GM18861 (cell line): ENCODE data around the gene TIMD4.

Source experiments
- ATAC-seq: cut with Tn5 transposase; IDR thresholded peaks from one replicate; pipeline ENCODE4 v1.9.1; 2021; ENCODE audit not compliant: unreplicated experiment

The TIMD4 gene

DNA sequence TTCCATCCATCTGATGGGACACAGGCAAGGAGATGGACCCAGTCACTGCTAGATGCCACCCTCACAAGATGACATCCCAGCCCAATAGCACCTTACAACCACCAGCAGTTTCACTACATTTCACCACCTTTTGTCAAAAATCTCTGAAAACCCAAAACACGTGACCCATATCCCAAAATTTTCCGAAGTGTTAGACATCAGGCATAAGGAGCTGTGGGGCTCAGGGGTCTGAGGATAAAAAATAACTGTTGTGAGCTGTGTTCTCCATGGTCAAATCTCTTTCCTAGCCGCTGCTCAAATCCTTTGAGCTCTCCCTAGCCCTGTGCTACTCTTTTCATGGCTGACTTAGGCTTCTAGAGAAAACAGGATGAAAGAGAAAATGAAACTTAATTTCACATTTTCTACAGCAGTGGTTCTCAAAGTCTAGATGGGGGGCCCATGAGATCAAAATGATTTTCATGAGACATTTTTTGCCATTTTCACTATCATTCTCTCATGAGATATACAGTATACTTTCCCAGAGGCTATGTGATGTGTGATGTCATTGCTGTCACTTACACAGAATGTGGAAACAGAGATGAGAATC, 40.7 kb downstream of the TIMD4 start:
- ATAC-seq = peak; percentile 30

DNA sequence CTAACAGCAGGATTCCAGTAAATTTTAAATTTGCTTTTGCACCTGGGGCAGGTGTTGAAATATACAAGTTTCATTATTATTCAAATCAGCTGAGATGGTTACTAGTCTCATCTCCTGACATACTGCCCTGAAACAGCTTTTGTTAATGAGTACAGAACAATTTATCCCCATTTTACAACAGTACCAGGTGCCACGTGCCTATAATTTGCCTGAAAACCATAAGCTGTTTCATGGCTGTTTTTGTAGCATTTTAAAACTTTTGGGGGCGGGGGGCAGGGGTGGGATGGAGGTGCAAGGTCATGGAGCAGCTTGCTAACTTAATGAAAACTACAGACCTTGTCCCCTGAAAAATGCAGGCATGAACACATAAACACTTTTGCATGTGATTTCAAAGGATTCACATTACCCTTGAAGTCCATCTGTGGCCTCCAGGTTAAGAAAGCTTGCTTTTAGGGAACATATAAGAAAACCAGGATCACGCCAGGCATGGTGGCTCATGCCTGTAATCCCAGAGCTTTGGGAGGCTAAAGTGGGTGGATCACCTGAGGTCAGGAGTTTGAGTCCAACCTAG, 42.1 kb downstream of the TIMD4 start:
- peak; percentile 59 for ATAC-seq

DNA sequence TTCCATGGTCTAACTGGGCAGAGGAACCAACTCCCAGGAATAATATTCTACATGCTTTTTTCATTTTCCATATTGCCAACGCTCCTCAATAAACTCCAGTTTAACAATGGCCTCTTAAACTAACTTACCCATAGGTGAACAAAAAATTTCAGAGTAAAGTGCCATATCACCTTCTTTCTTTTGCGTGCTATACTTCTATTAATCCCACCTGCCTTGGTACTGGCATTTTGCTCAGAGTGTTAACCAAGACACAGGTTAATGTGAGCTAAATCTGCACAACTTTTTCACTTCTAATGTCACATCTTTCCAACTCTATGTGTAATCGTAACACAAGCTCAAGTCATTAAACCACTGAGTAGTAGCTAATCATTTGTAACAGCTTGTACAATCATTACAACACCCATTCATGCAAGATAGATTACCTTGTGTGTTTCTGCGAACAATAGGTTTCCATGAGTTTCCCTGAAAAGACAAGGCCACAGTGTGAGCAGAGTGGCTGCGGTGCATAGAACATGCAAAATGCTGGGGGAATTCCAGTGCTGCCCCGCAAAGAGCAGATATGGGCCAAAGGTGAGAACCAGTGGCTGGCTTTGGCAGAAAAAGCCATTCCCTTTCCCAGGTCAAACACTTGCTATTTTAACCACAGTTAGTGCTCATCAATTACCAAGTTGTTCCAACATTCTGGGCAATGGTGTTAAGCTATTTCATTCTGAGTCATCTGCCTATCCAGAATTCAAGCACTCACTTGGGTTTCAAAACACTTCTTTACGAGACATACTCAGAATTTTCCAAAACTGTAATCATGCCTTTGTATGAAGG, 42.8 kb downstream of the TIMD4 start:
- ATAC-seq = peak; percentile 53

DNA sequence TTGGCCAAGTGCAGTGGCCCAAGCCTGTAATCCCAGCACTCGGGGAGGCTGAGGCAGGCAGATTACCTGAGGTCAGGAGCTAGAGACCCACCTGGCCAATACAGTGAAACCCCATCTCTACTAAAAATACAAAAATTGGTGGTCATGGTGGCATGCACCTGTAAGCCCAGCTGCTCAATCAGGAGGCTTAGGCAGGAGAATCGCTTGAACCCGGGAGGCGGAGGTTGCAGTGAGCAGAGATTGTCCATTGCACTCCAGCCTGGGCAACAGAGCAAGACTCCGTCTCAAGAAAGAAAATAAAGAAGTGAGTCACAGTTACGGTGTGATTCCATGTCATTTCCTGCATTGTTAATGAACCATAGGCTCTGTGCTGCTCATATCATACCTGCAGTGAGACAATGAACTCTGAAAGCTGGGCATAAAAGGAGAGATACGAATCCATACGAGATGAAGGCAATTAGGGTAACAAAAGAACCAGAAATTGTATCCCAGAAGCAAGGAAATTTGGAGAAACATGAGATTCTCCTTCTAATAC, 44.6 kb downstream of the TIMD4 start:
- no peak for ATAC-seq

DNA sequence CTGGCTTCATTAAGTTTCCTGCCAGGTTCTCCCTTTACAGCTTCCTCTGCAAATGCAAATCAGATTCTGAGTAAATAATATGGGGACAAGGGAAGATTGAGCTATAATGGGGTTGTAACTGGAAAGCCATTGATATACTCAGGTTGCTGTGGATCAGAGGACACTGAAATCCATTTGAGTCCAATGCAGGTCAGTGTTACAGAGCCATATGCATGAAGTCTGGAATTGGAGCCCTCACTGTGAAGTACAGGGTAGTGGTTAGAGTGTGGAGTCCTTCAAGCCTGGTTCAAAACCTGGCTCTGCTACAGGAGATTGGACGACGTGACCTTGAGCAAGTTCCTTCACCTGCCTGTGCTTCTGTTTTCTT, 48.7 kb downstream of the TIMD4 start:
- peak; percentile 4 for ATAC-seq

DNA sequence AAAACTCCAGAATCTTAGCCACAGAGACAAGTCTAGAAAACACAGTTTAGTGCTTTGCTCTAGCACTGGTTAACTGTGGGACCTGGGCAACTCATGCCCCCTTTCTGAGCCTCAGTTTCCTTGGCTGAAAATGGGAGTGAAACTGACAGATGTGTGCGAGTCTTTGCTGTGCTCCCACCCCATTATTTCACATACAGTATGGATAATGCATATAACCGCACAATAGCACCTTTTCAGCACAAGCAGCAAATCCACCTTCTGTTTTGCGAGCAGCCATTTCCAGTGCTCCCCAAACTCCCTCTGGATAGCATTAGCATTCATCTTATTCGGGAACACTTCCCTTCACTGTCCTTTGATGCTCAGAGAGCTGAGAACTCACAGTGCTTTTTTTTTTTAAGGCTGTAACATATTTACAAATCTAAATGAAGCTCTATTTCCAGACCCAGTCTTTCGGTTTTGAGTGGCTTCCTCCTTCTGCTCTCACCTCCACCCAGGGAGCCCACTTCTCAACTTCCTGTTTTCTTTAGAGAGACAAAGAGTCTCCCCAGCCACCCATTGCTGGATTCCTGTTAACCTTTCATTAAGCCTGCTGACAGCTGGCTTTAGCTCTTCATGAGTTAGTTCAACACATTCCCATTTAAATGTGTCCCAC, 49.2 kb downstream of the TIMD4 start:
- peak; percentile 95 for ATAC-seq

DNA sequence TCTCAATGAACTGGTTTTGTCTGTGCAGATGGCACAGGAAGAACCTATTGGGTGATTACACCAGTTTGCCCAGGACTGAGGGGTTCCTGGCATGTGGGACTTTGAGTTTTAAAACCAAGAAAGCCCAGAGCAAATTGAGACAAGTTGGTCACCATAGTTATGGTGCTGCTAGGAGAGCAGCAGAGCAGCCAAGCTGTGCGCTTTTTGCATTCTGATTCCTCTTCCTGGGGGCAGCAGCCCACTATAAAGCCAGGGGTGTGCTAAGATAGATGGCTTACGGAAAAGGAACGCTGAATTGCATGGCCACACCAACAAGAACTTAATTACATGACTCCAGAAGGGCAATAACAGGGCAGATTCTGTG, 49.7 kb downstream of the TIMD4 start:
- ATAC-seq = no peak

DNA sequence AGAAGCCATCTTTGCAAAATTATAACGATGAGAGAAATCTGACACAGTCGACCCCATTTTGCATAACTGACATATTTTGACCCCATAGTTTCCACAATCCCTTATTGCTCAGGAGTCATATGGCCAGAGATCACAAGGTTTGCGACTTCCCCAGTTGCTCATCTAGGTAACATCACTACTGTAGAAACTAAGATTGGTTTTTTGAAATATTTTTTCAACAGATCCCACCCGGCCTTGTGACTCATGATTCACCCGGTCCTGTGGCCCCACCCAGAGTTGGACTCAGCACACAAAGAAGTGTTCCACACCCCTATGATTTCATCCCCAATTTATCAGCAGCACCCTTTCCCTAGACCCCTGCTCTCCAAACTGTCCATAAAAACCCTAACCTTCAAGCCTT, 50.2 kb downstream of the TIMD4 start:
- no peak for ATAC-seq

DNA sequence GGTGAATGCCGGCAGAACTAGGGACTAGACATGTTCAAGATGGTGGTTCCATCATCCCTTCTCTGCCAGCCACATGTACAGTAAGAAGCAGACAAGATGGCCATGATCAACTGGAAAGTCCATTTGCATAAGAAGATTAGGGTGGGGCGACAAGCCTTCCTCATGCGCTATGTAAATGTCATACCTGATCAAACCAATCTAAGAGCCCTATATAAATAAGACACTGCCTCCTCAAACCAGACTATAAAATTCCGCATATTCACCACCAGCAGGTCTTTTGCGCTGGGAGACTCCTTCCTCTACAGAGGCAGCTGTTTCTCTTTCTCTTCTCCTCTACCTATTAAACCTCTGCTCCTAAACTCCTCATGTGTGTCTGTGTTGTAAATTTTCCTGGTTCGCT, 53.8 kb downstream of the TIMD4 start:
- no peak for ATAC-seq

DNA sequence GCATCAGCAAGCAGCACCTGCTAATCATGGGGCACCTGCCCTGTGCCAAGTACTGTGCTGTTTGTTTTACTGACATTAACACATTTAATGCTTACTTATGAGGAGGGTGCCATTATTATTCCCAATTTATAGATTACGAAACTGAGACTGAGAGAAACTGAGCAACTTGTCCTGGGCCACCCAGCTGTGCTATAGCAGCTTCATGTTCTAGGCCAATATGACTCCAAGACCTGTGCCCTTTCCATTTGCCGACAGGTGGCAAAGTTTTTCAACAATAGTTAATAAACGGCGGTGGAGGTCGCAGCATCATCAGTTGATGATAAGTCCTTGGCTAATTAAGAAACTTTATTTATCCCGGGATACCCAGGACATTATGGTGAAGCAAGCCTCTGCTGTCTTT, 55.4 kb downstream of the TIMD4 start:
- ATAC-seq = no peak

DNA sequence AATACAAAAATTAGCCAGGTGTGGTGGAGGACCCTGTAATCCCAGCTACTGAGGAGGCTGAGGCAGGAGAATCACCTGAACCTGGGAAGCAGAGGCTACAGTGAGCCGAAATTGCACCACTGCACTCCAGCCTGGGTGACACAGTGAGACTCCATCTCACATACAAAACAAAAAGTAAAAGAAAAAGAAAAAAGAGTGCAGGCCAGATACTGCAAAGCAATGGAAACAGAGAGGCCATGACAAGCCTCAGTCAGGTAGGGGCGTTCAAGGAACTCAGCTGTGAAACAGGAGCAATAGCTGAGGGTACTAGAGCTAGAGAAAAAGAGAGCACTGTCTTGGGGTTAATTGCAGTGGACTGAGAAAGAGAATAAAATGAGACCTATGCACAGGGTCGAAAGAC, 56.2 kb downstream of the TIMD4 start:
- ATAC-seq = no peak

DNA sequence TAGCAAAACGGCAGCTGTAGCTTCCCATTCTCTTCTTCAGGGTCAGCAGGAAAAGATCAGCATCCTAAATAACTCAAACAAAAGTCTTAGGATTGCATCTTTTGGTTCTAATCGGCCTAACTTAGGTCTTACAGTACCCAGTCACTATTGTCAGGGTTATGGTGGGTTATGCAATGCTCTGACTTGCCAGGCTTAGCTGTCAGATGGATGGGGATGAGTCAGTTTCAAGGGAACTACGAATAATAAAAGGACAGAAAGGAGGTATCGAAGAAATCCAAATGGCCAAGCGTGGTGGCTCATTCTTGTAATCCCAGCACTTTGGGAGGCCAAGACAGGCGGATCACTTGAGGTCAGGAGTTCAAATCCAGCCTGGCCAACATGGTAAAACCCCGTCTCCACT, 66.5 kb downstream of the TIMD4 start:
- ATAC-seq = no peak

DNA sequence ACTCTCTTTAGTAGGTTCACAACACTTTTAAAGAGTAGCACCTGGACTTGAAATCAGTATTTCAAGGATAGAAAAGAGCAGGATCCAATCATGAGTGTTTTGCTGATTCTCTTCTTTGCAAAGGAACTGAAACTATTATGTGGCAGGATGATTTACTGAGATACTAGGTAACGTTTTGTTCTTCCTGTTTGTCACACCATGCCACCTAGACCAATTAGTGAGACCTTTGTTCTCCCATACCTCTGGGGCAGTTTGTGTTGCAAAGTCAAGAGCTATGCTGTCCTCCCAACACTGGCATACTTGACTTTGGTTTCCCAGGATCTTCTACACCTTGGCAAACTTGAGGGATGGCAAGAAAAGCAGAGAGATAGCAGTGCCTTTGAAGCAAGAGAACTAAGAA, 69.5 kb downstream of the TIMD4 start:
- peak; percentile 82 for ATAC-seq

DNA sequence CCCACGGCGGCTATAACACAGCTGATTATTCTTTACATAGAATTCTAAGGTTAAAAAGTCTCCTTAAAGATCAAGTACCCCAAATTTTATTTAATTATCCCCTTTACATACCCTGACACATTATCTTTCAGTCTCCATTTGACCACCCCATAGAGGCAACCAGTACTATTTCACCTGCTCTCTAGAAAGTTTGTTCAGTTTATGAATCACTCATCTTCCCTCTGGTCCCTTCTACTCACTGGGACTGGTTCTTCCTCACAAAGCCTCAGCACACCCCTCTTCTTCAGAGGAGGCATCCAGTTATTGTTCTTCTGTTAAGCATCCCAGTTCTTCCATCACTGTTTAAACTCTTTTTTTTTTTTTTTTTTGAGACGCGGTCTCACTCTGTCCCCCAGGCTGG, 70.2 kb downstream of the TIMD4 start:
- no peak for ATAC-seq

DNA sequence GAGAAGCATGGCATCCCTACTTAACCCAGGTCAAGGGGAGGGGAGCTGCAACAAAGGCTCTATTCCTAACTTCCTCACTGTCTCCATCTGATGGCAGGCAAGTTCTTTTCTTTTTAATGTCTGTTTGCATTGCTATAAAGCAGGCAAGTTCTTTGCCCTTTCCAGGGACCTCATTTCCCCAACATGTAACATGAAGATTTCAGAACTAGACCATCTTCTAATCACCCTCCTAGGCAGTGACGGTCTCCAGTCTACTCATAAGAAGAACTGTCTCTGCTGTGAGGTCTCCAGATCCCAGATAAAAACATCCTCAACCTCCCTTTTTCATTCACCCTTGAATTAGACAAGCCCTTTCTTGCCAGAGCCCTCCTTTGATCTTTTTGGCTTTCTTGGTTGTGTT, 70.8 kb downstream of the TIMD4 start:
- no peak for ATAC-seq

DNA sequence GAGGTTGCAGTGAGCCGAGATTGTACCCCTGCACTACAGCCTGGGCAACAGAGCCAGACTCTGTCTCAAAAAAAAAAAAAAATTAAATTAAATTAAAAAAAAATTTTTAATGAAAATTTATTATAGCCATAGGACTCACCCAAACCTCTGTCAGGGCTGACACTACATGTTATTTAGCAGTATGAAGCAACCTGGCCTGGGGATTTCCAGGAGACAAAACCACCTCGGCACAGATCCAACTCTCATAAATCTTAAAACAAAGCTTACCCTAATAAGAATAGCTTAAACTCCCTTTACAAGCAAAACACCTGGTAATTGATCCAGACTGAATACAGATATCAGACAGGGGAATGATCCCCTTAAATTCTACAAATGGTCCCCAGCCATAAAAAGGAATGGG, 74.5 kb downstream of the TIMD4 start:
- ATAC-seq = no peak

DNA sequence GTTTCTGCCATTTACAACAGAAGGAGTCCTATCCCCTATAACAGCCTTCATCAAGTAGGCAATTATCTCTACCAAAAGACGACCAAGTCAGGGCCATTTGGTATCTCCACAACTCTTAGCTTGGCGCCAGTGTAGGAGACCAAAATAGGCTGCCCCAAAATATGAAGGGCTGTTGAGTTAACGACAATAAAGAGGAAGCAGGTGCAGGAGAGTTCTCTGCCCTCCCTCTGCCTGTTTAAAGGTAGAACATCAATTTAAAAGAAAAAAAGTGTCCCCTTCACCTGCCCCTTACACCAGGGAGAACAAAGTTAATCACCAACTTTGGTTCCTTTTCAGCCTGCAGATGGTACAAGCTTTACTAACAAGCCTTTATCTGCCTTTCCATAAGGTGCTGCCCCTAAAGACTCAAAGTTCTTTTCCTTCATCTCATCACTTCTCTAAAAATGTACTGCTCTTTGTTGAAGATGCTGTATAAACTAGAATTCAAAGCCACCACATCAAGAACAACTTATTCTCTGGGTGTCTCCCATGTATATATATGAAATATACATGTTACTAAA, 79.6 kb downstream of the TIMD4 start:
- ATAC-seq = peak; percentile 40

DNA sequence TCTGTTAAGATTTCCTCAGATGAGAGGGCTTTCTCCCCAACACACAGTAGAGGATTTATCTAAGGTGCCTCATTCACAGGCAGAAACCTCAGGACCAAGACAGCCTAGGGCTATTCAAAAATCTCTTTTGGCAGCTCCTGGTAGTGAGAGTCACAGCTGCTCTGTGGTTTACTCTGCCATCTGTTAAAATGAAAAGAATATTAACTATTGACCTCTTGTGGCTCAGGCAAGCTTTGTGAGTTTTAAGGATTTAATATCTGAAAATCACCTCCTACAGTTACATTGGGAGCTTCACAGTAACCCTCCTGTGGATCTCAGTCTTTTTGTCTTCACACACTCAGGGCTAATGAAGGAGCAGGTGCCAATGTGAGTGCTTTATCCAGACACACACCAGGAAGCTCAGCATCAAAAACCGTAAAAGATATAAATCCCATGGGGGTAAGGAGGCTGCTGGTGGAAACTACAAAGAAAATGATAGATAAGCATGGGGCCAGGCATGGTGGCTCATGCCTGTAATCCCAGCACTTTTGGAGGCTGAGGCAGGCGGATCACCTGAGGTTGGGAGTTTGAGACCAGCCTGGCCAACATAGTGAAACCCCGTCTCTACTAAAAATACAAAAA, 83.3 kb downstream of the TIMD4 start:
- peak; percentile 92 for ATAC-seq

DNA sequence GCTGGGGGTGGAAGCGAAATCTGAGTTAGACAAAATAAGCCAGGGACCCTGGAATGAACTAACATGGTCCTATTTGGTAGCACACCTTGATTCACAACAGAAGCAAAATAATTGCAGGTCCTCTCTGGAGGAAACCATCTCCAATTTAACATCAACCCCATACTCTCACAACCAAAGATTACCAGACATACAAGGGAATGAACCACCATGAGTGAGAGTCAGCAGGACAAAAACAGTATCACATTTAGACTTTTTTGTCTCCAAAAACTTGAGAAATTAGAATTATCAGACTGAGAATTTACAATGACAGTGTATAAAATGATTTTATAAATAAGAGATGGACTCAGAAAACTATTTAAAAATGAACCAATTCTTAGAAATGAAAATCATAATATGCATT, 91.8 kb downstream of the TIMD4 start:
- ATAC-seq = no peak

DNA sequence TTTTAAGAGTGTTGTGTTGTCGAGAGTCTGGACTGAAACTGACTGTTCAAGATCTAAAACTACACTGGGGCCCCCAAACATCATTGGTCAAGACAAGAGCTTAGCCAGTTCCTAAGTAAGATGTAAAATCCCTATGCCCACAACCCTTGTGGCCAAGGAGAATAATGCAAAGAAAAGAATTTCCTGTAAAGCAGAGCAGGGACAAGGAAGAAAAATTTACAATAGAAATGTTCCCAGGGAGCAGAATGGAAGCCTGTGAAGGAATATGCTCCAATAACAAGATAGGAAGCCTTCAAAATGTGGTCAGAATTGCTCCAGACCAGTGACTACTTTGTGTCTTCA, 92.6 kb downstream of the TIMD4 start:
- no peak for ATAC-seq
